ES-I3 (cell line): Measurements from ENCODE around the gene WFS1.
A peak's percentile ranks its signal among the peaks of the same experiment; 100 is the strongest.

Source experiments
- H3K36me3 ChIP-seq: 2 replicates; pipeline ENCODE4 v1.6.1; 2013; ENCODE audit warnings: mild to moderate bottlenecking, low read length, control low read depth, moderate library complexity; ENCODE audit not compliant: insufficient read depth
- H3K4me1 ChIP-seq: 2 replicates; pipeline ENCODE4 v1.6.1; 2013; ENCODE audit warnings: mild to moderate bottlenecking, control low read depth, low read length; ENCODE audit not compliant: insufficient read depth
- H3K9ac ChIP-seq: 2 replicates; pipeline ENCODE4 v1.6.1; 2013; ENCODE audit warnings: low read depth, mild to moderate bottlenecking, low read length, moderate library complexity
- H3K9me3 ChIP-seq: 2 replicates; pipeline ENCODE4 v1.6.1; 2013; ENCODE audit warnings: mild to moderate bottlenecking, low read length, moderate library complexity; ENCODE audit not compliant: control insufficient read depth, insufficient read depth

The WFS1 gene

GRCh38 chr4:6269616-6270511, at the start of gene WFS1:
TSS of gene WFS1 (plus strand) at chr4:6269850. CDS start at chr4:6277456, 7,606 bp downstream.
- Histone ChIP-seq H3K4me1 (peaks cover 22% of the 10 kb centered on the region), H3K9me3 (no peaks in the 10 kb centered on the region), H3K36me3 (no peaks in the 10 kb centered on the region), H3K9ac (peak within 1 kb of the TSS; percentile 93)

GRCh38 chr4:6221301-6221850, 48.3 kb upstream of the WFS1 start:
- H3K4me1 ChIP-seq = no peaks in the 10 kb centered on the region; the same call in 1 of the 2 replicates
- no peaks in the 10 kb centered on the region; the same call in 1 of the 2 replicates for H3K9me3 ChIP-seq
- H3K9ac ChIP-seq = peak overlapping the region; percentile 90

DNA sequence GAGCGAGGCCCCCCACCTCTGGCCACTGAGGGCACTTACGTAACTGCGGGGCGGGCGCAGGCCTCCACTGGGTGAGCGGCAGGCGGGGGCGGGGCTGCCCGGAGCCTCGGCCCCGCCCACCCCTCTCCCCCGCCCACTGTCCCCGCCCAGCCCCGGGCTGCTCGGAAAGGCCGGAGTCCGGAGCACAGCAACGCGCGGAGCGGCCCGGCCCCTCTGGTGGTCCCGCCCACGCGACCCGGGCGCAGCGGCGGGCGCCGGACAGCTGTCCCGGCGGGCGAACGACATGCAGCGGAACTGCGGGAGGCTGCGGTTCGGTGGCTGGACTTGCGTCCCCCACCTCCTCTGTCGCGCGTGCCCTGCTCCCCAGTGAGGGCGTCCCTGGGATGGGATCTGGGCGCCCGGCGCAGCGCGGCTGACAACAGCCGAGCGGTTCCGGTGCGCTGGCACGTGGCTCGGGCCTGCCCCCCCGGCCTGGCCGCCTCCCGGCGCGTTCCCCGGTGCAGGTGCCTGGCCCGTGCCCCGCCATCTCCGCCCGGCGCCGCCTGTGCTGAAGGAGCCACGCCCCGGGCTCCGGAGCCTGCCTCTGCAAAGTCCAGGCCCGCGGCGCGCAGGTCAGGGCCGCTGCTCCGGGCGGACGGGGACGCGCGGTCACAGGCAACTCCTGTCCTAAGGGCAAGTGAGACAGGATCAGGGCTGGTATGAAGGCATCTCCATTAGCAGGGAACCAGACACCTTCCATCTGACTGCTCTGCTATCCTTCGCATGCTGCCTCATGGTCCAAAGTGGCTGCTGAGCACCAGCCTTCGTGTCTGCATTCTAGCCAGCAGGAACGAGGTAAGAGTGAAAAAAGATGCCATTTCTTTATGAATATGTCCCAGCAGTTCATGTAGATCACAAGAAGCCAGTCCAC, 47.5 kb upstream of the WFS1 start:
- H3K4me1 ChIP-seq = no peaks in the 10 kb centered on the region; the same call in 1 of the 2 replicates
- peak overlapping the region; percentile 90 for H3K9ac ChIP-seq
- no peaks in the 10 kb centered on the region; the same call in 1 of the 2 replicates for H3K9me3 ChIP-seq
- no peaks in the 10 kb centered on the region for H3K36me3 ChIP-seq

More at GRCh38 chr4:6221301-6221850, 48.3 kb upstream of the WFS1 start:
- no peaks in the 10 kb centered on the region for H3K36me3 ChIP-seq

DNA sequence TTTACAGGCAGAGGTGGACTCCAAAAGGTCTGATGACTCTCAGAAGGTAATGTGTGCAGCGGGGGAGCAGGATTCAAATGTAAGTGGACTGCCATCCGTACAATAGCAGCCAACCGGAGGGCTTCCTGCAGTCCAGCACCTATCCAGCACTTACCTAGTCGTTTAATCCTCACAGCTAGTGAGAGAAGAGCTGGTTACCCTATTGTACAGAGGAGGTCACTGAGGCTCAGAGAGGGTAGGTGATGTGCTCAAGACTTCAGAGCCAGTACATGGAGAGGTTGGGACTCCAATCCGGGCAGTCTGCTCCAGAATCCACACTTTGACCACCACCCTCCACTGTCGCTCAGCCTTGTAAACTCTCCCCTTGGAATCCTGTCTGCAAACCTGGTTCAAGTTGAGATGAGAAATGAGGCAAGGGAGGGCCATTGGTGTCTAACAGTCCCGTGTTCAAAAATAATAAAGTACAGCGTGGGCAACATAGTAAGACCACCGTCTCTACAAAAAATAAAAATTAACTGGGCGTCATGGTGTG, 46.8 kb upstream of the WFS1 start:
- peak overlapping the region; percentile 90; the same call in 1 of the 2 replicates for H3K9ac ChIP-seq
- no peaks in the 10 kb centered on the region for H3K36me3 ChIP-seq
- H3K9me3 ChIP-seq = no peaks in the 10 kb centered on the region; the same call in 1 of the 2 replicates
- H3K4me1 ChIP-seq = no peaks in the 10 kb centered on the region; the same call in 1 of the 2 replicates

DNA sequence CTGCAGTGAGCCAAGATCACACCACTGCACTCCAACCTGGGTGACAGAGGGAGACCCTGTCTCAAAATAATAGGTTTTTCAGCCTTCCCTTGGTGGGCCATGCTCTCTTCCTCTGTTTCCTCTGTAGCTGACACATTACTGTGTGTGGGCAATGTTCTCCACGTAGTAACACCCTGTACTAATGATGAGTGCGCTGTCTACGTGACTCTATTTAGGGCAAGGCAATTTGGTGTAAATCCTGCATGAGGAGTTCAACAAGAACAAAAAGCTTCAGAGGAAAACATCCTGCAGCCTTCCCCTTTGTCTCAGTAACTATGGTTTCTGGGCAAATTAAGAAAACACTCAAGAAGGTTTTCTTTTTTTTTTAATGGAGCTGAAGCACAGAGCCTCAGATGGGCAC, 44.9 kb upstream of the WFS1 start:
- H3K36me3 ChIP-seq = no peaks in the 10 kb centered on the region
- H3K9ac ChIP-seq = no peak overlapping the region

DNA sequence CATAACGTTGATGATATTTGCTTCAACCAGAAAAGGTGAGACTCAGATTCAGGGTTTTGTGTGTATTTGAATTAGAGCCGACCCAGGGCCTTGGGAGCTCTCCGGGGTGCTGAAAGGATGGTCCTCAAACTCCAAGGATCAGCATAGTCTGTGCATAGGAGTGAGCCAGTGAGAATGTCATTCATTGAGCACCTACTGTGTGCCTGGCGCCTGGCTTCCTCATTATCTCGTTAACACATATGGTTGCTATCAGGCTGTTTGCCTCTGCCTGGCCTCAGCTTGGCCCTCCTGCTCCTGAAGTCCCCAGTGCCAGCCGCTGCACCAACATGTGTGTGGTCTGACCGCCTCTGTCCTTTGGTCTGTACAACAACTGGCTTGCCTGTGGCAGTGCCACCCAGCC, 44.2 kb upstream of the WFS1 start:
- Histone ChIP-seq H3K9ac (no peak overlapping the region), H3K36me3 (no peaks in the 10 kb centered on the region), H3K9me3 (no peaks in the 10 kb centered on the region; the same call in 1 of the 2 replicates), H3K4me1 (no peaks in the 10 kb centered on the region)

More for the DNA sequence above, 44.9 kb upstream of the WFS1 start:
- no peaks in the 10 kb centered on the region; the same call in 1 of the 2 replicates for H3K9me3 ChIP-seq
- no peaks in the 10 kb centered on the region for H3K4me1 ChIP-seq

- Histone ChIP-seq H3K9me3 (no peaks in the 10 kb centered on the region; the same call in 1 of the 2 replicates), H3K36me3 (no peaks in the 10 kb centered on the region), H3K4me1 (no peaks in the 10 kb centered on the region), H3K9ac (no peak overlapping the region)
Observed at GRCh38 chr4:6226506-6226905, 43.1 kb upstream of the WFS1 start.

DNA sequence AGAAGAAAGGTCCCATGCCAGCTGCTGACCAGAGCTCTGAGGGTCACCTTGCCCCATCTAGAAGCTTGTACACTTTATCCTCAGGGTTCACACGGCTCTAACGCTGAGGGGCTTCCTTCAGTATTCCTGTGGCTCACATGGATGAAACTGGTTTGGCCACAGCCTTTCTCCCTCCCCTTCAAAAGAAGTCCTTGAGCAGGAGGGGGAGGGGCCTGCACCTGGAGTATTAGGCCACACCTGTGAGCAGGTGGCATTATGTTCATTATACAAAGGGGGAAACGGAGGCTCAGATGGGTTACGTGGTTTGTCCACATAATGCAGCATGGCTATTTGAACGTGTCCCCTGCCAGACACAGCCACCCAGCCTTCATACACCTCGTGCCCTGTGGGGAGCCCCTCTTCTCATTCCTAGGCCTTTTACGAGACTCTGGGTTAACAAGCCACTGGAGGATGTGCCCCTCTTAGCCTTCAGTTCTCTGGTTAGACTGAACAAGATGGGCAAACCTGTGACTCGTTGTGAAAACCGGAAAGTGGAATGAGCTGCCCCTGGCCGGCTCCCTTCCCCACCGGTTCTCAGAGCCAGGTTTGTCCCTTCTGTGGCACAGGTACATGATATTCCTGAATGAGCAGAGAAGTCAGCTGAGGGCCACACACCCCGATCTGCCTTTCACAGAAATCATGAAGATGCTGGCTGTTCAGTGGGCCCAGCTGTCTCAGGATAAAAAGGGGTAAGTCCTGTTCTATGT, 42.1 kb upstream of the WFS1 start:
- Histone ChIP-seq H3K9ac (no peak overlapping the region), H3K36me3 (no peaks in the 10 kb centered on the region), H3K4me1 (no peaks in the 10 kb centered on the region), H3K9me3 (no peaks in the 10 kb centered on the region; the same call in 1 of the 2 replicates)

- Histone ChIP-seq H3K9me3 (no peaks in the 10 kb centered on the region), H3K36me3 (no peaks in the 10 kb centered on the region), H3K9ac (no peak overlapping the region), H3K4me1 (no peaks in the 10 kb centered on the region)
Observed at GRCh38 chr4:6228158-6229067, 41.2 kb upstream of the WFS1 start.

- no peaks in the 10 kb centered on the region for H3K4me1 ChIP-seq
- H3K36me3 ChIP-seq = no peaks in the 10 kb centered on the region
- H3K9me3 ChIP-seq = no peaks in the 10 kb centered on the region
Observed at GRCh38 chr4:6229095-6229494, 40.6 kb upstream of the WFS1 start.

GRCh38 chr4:6229671-6230501, 39.8 kb upstream of the WFS1 start:
- H3K9me3 ChIP-seq = no peaks in the 10 kb centered on the region
- H3K9ac ChIP-seq = no peak overlapping the region
- H3K4me1 ChIP-seq = no peaks in the 10 kb centered on the region
- H3K36me3 ChIP-seq = no peaks in the 10 kb centered on the region

More at GRCh38 chr4:6229095-6229494, 40.6 kb upstream of the WFS1 start:
- H3K9ac ChIP-seq = no peak overlapping the region

DNA sequence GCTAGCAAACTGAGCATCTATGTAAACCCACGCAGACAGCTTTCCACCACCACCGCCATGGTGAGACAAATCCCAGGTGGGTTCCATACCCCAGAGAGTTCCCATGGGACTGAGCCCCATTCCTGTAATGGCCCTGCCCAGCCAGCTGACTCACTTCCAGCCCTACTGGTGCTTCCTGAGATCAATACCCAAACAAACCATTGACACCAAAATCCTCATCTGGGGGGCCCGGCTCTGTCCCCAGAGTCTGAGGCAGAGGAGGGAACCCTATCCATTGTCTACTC, 39.2 kb upstream of the WFS1 start:
- Histone ChIP-seq H3K36me3 (no peaks in the 10 kb centered on the region), H3K4me1 (no peaks in the 10 kb centered on the region), H3K9ac (no peak overlapping the region), H3K9me3 (no peaks in the 10 kb centered on the region)
